Measurements from ENCODE around the gene YIF1A. TPM values are rescaled to one million over a fixed set of nuclear protein-coding genes. Genes with fewer than 3 reads are reported as not detected.
"Not testable (repeated sequence)": the region's sequence is repeated elsewhere in the genome, so short reads cannot be mapped to it uniquely, and the experiment has no call there.

YIF1A gene
- total RNA-seq, 1 experiment from 2014 or later, result 217 TPM

DNA sequence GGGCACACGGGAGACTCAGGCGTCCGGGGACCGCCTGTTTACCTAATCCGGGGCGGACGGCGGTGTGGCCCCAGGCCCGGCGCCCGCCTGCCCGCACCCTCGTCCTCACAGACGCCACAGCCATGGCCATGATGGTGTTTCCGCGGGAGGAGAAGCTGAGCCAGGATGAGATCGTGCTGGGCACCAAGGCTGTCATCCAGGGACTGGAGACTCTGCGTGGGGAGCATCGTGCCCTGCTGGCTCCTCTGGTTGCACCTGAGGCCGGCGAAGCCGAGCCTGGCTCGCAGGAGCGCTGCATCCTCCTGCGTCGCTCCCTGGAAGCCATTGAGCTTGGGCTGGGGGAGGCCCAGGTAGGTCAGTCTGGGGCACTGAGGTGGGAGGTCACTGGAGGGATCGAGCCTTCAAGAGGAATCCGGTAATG is 30.5 kb downstream of the YIF1A start:
- H3K27me3 ChIP-seq, result no peaks in the 10 kb centered on the region
- DNase-seq, result no peak
- H3K36me3 ChIP-seq, result peaks cover 30% of the 10 kb centered on the region
- H3K9me3 ChIP-seq, result no peaks in the 10 kb centered on the region
- peak overlapping the region; percentile 99 for H3K4me3 ChIP-seq

- not testable (repeated sequence) for H3K4me3 ChIP-seq, DNase-seq, H3K36me3 ChIP-seq, H3K9me3 ChIP-seq, H3K27me3 ChIP-seq
Observed at GRCh38 chr11:66253081-66253480, 35.9 kb downstream of the YIF1A start.

- Histone ChIP-seq H3K36me3 (no peaks in the 10 kb centered on the region), H3K9me3 (no peaks in the 10 kb centered on the region), H3K4me3 (no peak overlapping the region), H3K27me3 (no peaks in the 10 kb centered on the region)
- no peak for DNase-seq
Observed at GRCh38 chr11:66251809-66252208, 37.1 kb downstream of the YIF1A start.

GRCh38 chr11:66248903-66249302 is 40.0 kb downstream of the YIF1A start:
- H3K36me3 ChIP-seq, result no peaks in the 10 kb centered on the region
- H3K9me3 ChIP-seq, result no peaks in the 10 kb centered on the region
- DNase-seq, result no peak
- H3K27me3 ChIP-seq, result no peaks in the 10 kb centered on the region
- H3K4me3 ChIP-seq, result no peak overlapping the region

DNA sequence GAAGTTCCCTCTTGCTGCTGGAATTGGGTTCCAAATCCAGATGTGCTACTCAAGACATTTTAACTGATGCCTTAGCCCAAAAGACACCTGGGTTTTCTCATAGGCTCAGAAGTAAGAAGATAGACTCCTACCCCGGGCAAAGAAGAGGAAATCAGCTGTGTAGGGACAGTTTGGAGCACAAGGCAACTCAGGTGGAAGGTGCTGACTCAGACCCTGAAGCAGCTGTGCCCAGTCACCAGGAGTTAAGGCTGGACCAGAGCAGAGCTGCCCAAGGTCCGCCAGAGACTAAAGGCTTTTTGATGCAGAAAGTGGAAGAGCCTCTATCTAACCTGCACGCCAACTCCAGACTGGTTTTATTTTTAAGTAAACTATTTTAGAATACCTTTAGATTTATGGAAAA is 41.1 kb downstream of the YIF1A start:
- Histone ChIP-seq H3K9me3 (no peaks in the 10 kb centered on the region), H3K36me3 (no peaks in the 10 kb centered on the region), H3K27me3 (no peaks in the 10 kb centered on the region), H3K4me3 (no peak overlapping the region)
- no peak for DNase-seq

DNA sequence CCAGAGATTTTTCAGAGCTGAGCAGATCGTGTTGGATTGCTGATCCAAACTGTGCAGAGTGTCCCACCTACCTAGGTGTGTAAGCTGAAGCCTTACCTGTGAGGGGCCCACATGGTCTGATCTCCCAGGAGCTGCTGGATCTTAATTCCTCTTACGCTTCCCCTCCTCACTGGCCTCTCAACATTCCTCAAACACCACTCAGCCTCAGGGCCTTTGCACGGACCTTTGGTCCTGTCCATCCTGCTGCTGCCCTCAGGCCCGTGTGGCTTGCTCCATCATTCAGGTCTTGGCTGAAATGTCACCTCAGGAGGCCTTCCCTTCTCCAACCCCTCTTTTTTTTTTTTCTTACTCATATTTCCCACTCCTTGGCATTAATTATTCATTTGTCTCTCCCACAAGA is 41.6 kb downstream of the YIF1A start:
- Histone ChIP-seq H3K27me3 (no peaks in the 10 kb centered on the region), H3K36me3 (no peaks in the 10 kb centered on the region), H3K4me3 (no peak overlapping the region), H3K9me3 (no peaks in the 10 kb centered on the region)
- no peak for DNase-seq

- Histone ChIP-seq H3K36me3 (peaks cover 4% of the 10 kb centered on the region; the same call in 1 of the 2 replicates), H3K27me3 (no peaks in the 10 kb centered on the region), H3K4me3 (no peak overlapping the region), H3K9me3 (no peaks in the 10 kb centered on the region)
- DNase-seq, result no peak
Observed at GRCh38 chr11:66243782-66244535, 45.0 kb downstream of the YIF1A start.

- no peak for DNase-seq
Observed at GRCh38 chr11:66242095-66242765, 46.7 kb downstream of the YIF1A start.

GRCh38 chr11:66240781-66241136 is 48.2 kb downstream of the YIF1A start:
- peaks cover 4% of the 10 kb centered on the region; the same call in 1 of the 2 replicates for H3K36me3 ChIP-seq
- no peak for DNase-seq

More at GRCh38 chr11:66242095-66242765, 46.7 kb downstream of the YIF1A start:
- Histone ChIP-seq H3K4me3 (no peak overlapping the region), H3K9me3 (no peaks in the 10 kb centered on the region), H3K27me3 (no peaks in the 10 kb centered on the region), H3K36me3 (peaks cover 4% of the 10 kb centered on the region; the same call in 1 of the 2 replicates)

GRCh38 chr11:66239998-66240780 is 48.8 kb downstream of the YIF1A start:
- Histone ChIP-seq H3K4me3 (no peak overlapping the region), H3K36me3 (peaks cover 4% of the 10 kb centered on the region; the same call in 1 of the 2 replicates), H3K27me3 (no peaks in the 10 kb centered on the region), H3K9me3 (no peaks in the 10 kb centered on the region)
- DNase-seq, result no peak

More at GRCh38 chr11:66240781-66241136, 48.2 kb downstream of the YIF1A start:
- Histone ChIP-seq H3K4me3 (no peak overlapping the region), H3K27me3 (no peaks in the 10 kb centered on the region), H3K9me3 (no peaks in the 10 kb centered on the region)

- H3K36me3 ChIP-seq, result peaks cover 4% of the 10 kb centered on the region; the same call in 1 of the 2 replicates
Observed at GRCh38 chr11:66239511-66239910, 49.4 kb downstream of the YIF1A start.

GRCh38 chr11:66238786-66239413 is 50.0 kb downstream of the YIF1A start:
- Histone ChIP-seq H3K36me3 (peaks cover 5% of the 10 kb centered on the region; the same call in 1 of the 2 replicates), H3K9me3 (no peaks in the 10 kb centered on the region), H3K27me3 (no peaks in the 10 kb centered on the region), H3K4me3 (no peak overlapping the region)
- DNase-seq, result no peak

More at GRCh38 chr11:66239511-66239910, 49.4 kb downstream of the YIF1A start:
- H3K4me3 ChIP-seq, result no peak overlapping the region
- no peak for DNase-seq
- H3K27me3 ChIP-seq, result no peaks in the 10 kb centered on the region
- no peaks in the 10 kb centered on the region for H3K9me3 ChIP-seq

- Histone ChIP-seq H3K36me3 (peaks cover 5% of the 10 kb centered on the region; the same call in 1 of the 2 replicates), H3K27me3 (no peaks in the 10 kb centered on the region), H3K4me3 (no peak overlapping the region), H3K9me3 (no peaks in the 10 kb centered on the region)
- DNase-seq, result no peak
Observed at GRCh38 chr11:66237867-66238266, 51.1 kb downstream of the YIF1A start.

DNA sequence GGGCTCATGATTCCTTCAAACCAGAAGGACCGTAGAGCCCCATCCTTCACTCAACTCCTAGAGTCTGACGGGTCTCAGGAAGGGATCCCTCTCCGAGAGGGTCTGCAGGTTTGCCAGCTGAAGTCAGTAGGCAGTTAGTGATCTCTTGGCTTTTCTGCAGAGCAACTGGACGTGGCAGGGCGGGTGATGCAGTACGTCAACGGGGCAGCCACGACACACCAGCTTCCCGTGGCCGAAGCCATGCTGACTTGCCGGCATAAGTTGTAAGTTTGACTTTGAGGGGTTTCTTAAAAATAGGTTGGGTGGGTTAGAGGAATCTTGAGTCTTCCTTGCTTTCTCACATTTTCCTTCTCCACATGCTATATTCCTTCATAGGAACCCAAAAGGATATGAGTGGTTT is 53.8 kb downstream of the YIF1A start:
- Histone ChIP-seq H3K9me3 (no peaks in the 10 kb centered on the region), H3K36me3 (peaks cover 5% of the 10 kb centered on the region; the same call in 1 of the 2 replicates), H3K4me3 (no peak overlapping the region), H3K27me3 (no peaks in the 10 kb centered on the region)
- no peak for DNase-seq

Data from MG63 (cell line).